K562 (cell line): Measurements from ENCODE around the gene KCNQ5.

Experiments
- RAD21 ChIP-seq, 2 experiments: fragments of 250-450 bp in 1 of 2; fragments of 450-650 bp in 1 of 2; sonication (Bioruptor Pico) in 1 of 2; formaldehyde crosslinking in 1 of 2; IDR thresholded peaks in 1 of 2; conservative IDR thresholded peaks in 1 of 2; 2 replicates each; pipeline versions ENCODE4 v1.4.0 to v1.8.0; 2020 to 2022; ENCODE audit warnings: mild to moderate bottlenecking in 2 of 2, moderate library complexity in 1 of 2
- ZNF551 ChIP-seq: fragments of 250-450 bp; sonication (Bioruptor Pico); IDR thresholded peaks from 2 replicates; pipeline ENCODE4 v1.5.0; 2021; ENCODE audit warnings: mild to moderate bottlenecking, moderate library complexity
- TF ChIP-seq, protein P1 (sequence below): sonication (generic); formaldehyde crosslinking; IDR thresholded peaks from 2 replicates; pipeline ENCODE4 v1.8.1; 2023; ENCODE audit warnings: mild to moderate bottlenecking, missing genetic modification reagents
- TF ChIP-seq, protein P2 (sequence below): sonication (generic); formaldehyde crosslinking; IDR thresholded peaks from 2 replicates; pipeline ENCODE4 v1.8.0; 2023; ENCODE audit warnings: mild to moderate bottlenecking, missing genetic modification reagents

DNA sequence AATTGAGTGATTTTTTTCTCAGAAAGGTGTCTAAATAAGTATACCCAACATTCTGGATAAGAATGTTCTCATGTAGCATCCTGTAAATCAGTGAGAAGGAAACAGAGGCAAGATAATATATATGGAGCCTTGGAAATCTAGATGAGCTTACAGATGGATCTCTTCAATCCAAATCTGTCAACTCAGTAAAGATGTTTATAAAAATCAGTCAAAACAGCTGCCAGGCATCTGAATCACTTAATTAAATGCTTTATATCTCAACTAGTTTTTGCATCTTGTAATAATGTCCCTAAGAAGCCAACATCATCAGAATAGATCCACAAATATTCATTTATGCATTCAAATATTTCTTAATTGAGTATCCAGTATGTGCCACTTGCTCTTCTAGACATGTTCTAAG is 303.3 kb downstream of the KCNQ5 start:
- TF ChIP-seq, protein P1, sequence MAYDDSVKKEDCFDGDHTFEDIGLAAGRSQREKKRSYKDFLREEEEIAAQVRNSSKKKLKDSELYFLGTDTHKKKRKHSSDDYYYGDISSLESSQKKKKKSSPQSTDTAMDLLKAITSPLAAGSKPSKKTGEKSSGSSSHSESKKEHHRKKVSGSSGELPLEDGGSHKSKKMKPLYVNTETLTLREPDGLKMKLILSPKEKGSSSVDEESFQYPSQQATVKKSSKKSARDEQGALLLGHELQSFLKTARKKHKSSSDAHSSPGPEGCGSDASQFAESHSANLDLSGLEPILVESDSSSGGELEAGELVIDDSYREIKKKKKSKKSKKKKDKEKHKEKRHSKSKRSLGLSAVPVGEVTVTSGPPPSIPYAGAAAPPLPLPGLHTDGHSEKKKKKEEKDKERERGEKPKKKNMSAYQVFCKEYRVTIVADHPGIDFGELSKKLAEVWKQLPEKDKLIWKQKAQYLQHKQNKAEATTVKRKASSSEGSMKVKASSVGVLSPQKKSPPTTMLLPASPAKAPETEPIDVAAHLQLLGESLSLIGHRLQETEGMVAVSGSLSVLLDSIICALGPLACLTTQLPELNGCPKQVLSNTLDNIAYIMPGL (CRISPR knock-in tag) = no peak
- TF ChIP-seq RAD21 (CRISPR knock-in tag; conservative IDR thresholded peaks at IDR 0.05 in 1 of 2, IDR thresholded peaks at IDR 0.05 in 1 of 2) (no peak), ZNF551 (CRISPR knock-in tag) (no peak)
- TF ChIP-seq, protein P2, sequence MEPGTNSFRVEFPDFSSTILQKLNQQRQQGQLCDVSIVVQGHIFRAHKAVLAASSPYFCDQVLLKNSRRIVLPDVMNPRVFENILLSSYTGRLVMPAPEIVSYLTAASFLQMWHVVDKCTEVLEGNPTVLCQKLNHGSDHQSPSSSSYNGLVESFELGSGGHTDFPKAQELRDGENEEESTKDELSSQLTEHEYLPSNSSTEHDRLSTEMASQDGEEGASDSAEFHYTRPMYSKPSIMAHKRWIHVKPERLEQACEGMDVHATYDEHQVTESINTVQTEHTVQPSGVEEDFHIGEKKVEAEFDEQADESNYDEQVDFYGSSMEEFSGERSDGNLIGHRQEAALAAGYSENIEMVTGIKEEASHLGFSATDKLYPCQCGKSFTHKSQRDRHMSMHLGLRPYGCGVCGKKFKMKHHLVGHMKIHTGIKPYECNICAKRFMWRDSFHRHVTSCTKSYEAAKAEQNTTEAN (CRISPR knock-in tag) = no peak
